C4-2B (cell line): ENCODE measurements around the gene HSD11B1L.

Experiments used
- H3K27ac ChIP-seq: fragments of 450-650 bp; 2 replicates; pipeline ENCODE4 v1.5.1; 2017
- ZFX ChIP-seq: fragments of 450-650 bp; IDR thresholded peaks from 2 replicates; pipeline ENCODE4 v1.6.1; 2017
- TF ChIP-seq, protein P1 (sequence below): fragments of 450-650 bp; conservative IDR thresholded peaks from 2 replicates; pipeline ENCODE4 v1.5.1; 2017; ENCODE audit warnings: mild to moderate bottlenecking

Gene HSD11B1L

DNA sequence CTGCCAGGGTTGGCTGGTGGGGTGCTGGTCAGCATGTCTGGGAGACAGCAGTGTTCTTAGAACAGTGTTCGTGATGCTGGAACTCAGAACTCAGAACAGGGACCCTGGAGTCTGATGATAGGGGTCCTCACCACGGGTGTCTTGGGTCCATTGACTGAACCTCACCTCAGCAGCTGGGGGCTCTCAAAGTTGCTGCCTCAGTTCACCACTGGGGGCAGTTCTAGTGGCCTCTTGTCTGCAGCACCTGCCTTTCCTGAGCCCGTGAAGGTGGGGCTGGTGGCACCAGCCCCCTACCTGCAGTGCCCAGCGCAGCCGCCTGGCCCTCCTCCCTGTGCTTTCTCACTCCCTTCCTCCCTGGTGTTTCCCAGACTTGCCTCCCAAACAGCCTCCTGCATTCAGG lies 29.5 kb upstream of the HSD11B1L start:
- H3K27ac ChIP-seq: no peak overlapping the region
- TF ChIP-seq ZFX: no peak
- TF ChIP-seq, protein P1, sequence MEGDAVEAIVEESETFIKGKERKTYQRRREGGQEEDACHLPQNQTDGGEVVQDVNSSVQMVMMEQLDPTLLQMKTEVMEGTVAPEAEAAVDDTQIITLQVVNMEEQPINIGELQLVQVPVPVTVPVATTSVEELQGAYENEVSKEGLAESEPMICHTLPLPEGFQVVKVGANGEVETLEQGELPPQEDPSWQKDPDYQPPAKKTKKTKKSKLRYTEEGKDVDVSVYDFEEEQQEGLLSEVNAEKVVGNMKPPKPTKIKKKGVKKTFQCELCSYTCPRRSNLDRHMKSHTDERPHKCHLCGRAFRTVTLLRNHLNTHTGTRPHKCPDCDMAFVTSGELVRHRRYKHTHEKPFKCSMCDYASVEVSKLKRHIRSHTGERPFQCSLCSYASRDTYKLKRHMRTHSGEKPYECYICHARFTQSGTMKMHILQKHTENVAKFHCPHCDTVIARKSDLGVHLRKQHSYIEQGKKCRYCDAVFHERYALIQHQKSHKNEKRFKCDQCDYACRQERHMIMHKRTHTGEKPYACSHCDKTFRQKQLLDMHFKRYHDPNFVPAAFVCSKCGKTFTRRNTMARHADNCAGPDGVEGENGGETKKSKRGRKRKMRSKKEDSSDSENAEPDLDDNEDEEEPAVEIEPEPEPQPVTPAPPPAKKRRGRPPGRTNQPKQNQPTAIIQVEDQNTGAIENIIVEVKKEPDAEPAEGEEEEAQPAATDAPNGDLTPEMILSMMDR: no peak

DNA sequence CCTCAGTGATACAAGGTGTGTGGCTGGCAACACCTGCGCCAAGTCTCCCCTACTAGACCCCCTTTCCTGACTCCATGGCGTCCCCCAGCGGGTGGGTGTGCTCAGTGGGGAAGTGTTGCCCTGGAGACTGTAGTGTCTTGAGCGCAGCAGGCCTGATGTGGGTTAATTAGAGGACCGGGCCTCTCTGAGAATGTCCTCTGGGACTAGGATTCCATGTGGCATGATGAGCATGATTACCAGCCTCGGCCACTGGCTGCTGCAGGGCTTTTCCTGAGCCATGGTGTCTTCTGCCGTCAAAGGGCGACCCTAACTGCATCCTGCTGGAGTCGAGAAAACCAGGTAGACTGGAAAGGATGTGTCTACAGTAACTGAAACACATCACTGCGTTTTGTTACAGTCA lies 28.6 kb upstream of the HSD11B1L start:
- H3K27ac ChIP-seq: no peak overlapping the region
- TF ChIP-seq ZFX: no peak
- TF ChIP-seq, protein P1: no peak

DNA sequence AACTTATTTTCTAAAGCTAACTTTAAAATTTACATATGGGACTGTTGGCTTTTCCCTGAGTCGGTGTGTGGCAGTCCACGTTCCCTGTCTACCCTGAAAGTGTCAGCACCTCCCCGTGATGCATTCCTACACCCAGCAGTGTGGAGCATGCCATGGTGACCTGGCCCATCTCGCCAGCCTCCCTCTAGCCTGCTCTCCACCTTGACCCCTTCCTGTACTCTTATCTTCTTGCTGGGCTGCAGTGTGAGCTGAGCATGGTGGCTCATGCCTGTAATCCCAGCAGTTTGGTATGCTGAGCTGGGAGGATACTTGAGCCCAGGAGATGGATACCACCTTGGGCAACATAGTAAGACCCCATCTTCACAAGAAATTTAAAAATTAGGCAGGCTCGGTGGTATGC lies 25.9 kb upstream of the HSD11B1L start:
- TF ChIP-seq ZFX: no peak
- TF ChIP-seq, protein P1: no peak
- H3K27ac ChIP-seq: no peak overlapping the region

DNA sequence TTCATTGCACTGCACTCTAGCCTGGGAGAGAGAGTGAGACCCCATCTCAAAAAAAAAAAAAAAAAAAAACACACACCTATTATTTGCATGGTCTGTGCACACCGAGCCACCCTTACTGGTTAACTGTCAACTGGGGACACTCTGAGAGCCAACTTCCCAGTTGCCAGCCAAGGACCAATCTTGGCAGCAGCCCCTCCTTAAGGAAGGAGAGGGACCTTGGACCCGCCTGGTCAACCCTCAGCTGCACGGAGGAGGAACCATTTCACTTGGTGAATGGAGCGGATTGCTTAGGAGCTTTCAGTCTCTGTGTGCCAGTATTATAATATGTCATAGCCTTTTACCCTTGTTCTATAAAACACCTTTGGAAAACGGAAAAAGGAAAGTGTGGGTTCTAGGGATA lies 25.4 kb upstream of the HSD11B1L start:
- TF ChIP-seq, protein P1: no peak
- no peak for TF ChIP-seq ZFX
- no peak overlapping the region for H3K27ac ChIP-seq

DNA sequence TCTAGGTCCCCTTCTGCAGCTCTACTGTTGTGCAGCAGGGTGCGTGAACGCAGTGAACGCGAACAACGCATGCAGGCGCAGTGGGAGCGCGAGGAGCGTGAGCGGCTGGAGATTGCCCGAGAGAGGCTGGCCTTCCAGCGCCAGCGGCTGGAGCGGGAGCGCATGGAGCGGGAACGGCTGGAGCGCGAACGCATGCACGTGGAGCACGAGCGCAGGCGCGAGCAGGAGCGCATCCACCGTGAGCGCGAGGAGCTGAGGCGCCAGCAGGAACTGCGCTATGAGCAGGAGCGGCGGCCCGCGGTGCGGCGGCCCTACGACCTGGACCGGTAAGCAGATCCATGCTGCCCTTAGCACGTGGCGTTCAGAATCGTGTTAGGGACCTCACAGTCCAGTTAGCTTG lies 19.3 kb upstream of the HSD11B1L start:
- TF ChIP-seq ZFX: no peak
- H3K27ac ChIP-seq: no peak overlapping the region

DNA sequence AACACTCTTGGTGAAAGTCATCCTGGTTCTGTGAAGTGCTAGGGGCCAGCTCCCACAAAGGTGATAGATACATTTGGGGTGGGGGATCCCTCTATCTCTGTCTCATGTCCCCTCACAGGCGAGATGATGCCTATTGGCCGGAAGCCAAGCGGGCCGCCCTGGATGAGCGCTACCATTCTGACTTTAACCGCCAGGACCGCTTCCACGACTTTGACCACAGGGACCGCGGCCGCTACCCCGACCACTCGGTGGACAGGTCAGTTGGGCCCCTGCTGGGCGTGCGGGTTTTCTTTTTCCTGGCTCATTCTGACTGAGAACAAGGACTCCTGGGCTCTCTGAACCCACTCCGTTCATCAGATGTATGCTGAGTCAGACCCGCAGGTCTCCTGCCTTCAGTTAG lies 16.9 kb upstream of the HSD11B1L start:
- H3K27ac ChIP-seq: no peak overlapping the region
- TF ChIP-seq, protein P1: no peak
- no peak for TF ChIP-seq ZFX

DNA sequence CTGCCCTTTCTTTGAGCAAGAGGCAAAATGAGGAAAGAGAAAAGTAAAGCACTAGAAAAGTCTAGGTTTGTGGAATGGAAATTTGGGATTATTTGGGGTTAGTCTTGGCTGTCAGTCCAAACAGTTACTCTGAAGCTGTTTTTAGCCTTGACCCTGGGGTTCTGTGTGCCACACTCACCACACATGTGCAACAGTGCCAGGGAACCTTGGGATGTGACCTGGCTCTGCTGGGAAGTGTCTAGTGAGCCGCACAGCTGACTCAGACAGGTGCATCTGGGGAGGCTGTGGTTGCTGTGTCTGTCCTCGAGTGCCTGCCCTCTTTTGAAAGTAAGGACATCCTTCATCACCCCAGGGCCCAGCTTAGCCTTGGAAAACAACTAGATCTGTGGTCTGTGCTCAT lies 16.3 kb upstream of the HSD11B1L start:
- no peak overlapping the region for H3K27ac ChIP-seq
- TF ChIP-seq ZFX: no peak
- TF ChIP-seq, protein P1: no peak

DNA sequence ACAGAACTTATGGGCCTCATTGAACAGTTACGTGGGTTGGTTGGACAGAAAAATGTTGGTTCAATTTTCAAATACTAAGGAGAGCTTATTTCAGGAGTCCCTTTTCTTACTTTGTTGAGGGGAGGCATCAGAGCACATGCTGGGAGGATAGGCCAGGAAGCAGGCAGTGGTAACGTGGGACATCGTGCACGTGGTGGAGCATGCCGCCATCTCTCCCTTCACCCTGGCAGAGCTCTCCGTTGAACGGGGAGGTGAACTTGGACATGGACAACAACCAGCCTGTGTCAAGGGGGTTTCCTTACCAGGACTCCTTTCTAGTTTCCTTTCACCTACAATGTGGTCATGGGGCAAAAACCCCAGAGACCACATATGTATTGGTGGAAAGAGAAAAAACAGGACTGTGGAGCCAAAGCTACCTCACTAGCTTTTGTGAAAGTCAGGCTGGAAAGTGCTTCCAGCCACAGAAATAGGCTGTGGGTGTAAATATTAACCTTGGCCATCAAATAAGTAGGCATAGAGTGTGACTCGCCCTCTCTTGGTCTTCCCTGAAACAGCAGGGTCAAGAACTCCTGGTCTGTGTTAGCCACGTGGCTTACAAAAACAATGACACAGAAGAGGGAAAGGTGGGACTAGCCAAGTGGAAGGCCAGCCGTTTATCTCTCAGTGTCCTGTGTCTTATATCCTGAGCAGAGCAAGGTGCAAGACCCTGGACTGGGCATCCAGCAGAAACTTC lies 14.9 kb upstream of the HSD11B1L start:
- TF ChIP-seq, protein P1: no peak
- no peak for TF ChIP-seq ZFX
- no peak overlapping the region for H3K27ac ChIP-seq
